Activated CD8-positive, alpha-beta memory T cell treated with anti-CD3 and anti-CD28 coated beads, Interleukin-2, amount 50 U/mL, for 24 hours (primary cell): ENCODE data around the gene STARD10.

ENCODE experiments used
- DNase-seq: peaks from one replicate; pipeline ENCODE4 v3.0.0-alpha.2; 2020; ENCODE audit errors: extremely low read depth

Gene STARD10

DNA sequence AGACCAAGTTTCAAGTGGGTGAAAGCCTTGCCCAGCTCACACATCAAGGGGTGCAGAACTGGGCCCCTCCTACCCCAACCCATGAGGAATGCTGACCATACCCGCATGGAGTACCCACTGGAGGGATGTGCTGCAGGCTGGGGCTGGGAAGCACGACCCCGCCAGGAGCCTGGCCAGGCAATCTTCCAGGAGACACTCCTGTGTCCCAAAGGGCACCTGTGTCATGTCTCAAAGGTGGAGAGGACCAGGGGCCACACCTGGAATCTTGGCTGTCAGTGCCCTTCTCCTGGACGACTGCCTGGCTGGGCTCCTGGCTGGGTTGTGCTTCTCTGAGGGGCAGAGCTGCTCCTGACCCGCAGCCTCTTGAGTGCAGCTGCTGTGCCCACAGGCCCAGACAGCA is 48.3 kb downstream of the STARD10 start:
- no peak for DNase-seq

DNA sequence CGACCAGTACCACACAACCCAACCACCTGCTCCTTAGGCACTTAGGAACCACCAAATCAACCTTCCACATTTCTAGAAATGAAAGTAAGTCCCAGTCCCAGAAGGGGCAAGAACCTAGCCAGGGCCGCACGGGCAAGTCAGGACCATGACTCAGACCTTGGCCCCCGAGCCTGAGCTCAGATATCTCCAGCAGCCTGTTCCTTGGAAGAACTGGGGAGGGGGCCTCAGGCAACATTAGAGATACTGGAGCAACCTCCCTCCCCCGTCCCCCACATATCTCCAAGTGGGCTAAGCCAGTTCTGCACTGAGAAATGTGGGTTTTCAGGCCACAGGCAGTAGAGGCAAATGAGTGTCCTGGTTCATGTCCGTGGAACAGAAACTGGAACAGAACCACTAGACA is 49.4 kb downstream of the STARD10 start:
- no peak for DNase-seq

- no peak for DNase-seq
Measured at GRCh38 chr11:72743321-72744221, 50.3 kb downstream of the STARD10 start.

GRCh38 chr11:72742513-72743320 is 51.1 kb downstream of the STARD10 start:
- no peak for DNase-seq

DNA sequence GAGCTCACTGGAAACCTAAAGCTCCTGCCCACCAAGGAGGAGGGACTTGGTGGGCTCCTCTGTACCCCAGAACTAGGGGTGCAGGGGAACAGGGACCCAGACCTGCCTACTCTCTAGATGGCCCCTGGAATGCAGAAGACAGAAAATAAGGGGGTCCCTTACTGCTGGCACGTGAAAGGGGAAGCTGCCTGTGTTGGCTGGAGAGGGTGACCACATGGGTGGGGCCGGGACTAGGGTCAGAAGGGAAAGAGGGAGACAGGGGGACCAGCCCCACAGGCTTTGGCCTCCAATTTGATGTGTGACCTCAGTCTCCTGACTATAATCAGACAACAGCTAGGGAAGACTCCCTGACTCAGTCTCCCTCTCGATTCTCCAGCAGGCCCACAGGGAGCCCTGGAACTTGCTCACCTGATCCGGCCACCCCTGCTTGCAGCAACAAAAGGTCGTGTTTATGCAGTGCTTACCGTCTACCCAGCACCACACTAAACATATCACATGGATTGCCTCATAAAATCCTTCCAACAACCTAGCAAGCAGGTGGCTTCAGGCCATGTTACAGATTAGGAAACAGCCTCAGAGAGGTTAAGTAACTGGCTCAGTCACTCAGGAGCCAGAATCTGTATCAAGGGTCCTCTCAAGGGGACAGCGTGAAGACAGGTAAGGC is 51.9 kb downstream of the STARD10 start:
- no peak for DNase-seq

- DNase-seq = no peak
Measured at GRCh38 chr11:72741429-72741833, 52.4 kb downstream of the STARD10 start.

- DNase-seq = no peak
Measured at GRCh38 chr11:72740562-72741428, 53.1 kb downstream of the STARD10 start.

GRCh38 chr11:72740060-72740424 is 53.8 kb downstream of the STARD10 start:
- no peak for DNase-seq

DNA sequence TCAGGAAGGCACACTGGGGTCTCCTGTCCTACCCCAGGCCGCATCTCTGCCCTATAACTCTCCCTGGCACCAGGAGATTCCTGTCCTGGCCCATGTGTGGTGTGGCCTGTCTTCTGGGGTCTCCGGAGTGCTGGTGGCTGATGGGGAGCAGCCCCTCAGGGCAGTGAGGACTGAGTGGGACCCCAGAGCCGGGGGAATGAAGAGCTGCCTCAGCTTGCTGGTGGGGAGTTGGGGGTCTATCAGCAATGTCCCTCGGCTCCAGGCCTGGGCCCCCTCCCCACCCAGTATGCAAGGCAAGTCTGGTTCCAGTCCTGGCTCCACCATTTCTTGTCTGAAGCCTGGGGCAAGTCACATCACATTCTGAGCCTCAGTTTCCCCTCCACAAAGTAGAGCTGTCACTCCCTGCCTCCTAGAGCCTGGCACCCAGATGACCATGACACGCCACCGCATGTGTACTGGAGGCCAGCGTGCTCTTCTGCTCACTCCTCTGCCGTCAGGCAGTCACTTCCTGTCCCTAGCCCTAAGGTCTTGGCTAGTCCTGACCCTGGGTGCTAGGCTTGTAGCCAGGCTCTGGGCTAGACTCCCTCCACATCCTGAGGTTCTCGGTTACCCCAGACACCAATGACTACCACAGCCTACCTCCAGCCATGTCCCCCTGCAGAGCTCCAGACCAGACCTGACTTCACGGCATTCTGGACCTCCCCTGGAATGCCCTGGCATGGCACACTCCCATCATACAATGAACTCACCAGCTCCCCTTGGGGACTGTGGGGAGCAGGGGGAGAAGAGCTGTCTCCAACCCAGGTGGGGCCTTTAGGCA is 54.4 kb downstream of the STARD10 start:
- no peak for DNase-seq

DNA sequence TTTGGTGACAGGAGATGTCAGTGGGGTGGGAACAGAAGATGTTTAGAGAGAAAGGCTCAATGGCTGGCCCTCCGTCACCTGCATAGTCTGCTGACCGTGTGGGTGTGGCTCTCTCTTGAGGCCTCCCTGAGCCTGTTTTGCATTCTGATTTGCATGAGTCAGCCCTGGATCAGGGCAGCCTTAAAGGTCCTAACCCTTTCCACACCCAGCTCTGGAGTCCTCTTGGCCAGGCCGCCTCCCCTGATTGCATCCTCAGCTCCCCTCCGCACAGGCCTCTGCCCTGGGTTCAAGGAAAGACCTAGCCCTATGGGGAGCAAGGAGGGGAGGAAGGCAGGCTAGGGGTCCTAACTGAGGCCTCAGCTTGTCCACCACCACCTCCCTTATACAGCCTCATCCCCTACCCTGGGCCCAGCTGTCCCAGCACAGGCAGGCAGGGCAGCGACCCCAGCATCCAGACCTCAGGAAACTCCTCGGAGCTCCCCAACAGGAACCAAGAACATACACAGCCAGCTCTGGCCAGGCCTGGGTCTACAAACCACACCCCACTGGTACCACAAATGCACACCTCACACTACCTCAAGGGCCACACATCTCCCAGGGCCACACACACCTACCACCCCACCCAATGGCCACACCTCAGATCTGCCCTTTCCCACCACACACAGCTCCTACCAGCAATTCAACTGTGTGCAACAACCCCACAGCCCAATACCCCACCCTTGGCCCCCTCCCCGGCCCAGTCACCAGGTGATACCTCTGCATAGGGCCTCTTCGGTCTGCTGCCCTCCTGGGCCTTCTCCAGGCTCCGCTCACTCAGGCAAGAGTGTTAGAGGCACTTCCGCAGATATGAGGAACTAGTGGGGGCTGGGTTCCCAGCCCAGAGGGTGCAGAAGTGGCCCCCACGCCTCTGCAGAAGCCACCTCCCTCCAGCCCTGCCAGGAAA is 55.4 kb downstream of the STARD10 start:
- no peak for DNase-seq

GRCh38 chr11:72737336-72737735 is 56.5 kb downstream of the STARD10 start:
- DNase-seq = no peak

DNA sequence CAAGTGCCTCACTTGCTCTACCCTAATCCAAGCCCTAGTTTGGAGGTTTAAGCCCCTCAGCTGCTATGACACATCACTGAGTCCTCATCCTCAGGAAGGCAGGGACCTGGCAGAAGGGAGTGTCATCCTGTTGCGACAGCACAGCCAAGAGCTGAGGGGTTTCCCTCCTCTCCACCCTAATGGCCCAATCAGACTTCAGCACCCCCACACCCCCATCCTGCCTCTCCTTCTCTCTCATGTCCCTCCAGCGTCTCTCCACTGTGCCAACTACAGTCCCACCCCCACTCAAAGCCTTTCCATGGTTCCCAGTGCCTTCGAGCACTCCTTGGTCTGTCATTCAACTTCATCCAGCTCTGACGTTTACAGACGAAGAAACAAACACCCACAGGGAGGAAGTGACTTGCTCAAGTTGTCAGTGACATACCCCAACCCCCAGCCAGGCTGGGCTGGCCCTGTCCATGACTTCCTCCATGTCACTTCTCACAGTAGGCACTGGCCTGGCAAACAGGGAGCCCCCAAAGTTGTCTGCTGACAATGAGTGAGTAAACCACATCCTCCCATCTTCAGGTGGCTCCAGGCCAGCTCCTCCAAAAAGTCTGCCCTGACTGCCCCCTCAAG is 57.3 kb downstream of the STARD10 start:
- peak; percentile 37 for DNase-seq

DNA sequence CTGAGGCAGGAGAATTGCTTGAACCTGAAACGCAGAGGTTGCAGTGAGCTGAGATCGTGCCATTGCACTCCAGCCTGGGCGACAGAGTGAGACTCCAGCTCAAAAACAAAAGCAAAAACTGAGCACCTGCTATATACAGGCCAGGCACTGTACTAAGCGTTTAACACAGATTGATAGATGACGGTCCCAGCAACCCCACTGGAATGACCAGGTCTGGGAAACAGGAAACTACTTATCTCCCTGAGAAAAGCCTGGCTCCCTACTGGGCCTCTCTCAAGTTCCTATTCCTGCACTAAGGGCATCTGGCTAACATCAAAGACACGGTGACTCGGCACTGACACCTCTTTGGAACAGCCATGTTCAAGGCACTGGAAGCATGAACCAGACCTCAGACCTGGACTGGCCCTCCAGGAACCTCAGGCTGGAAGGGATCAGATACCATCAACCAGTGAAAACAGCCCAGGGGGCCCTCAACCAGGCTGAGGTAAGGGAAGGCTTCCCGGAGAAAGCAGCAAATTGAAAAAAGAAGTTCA is 58.3 kb downstream of the STARD10 start:
- DNase-seq = no peak

GRCh38 chr11:72732329-72732728 is 61.5 kb downstream of the STARD10 start:
- no peak for DNase-seq

- DNase-seq = no peak
Measured at GRCh38 chr11:72730737-72731136, 63.1 kb downstream of the STARD10 start.

DNA sequence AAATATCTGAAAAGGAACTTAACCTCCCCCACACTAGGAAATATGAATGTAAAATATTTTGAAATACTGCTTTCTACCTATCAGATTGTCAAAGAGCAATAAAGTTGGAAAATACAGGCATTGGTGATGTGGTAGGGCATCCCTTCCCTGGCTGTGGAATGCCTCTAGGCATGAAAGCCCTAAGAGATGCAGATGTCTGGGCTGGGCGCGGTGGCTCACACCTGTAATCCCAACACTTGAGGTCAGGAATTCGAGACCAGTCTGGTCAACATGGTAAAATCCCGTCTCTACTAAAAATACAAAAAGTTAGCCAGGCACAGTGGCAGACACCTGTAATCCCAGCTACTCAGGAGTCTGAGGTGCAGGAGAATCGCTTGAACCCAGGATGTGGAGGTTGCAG is 63.6 kb downstream of the STARD10 start:
- DNase-seq = no peak

- DNase-seq = no peak
Measured at GRCh38 chr11:72727521-72727920, 66.3 kb downstream of the STARD10 start.
